SU-DHL-6 (cell line): ENCODE measurements around the gene ANO7.

Experiments used
- H2AFZ ChIP-seq: fragments of 200-600 bp; sonication (generic); 2 replicates; pipeline ENCODE4 v1.6.1; 2014; ENCODE audit warnings: low read depth, mild to moderate bottlenecking, moderate library complexity, mixed read lengths, antibody characterized with exemption, low read length; ENCODE audit not compliant: severe bottlenecking
- H3F3A ChIP-seq: fragments of 200-600 bp; shearing (Covaris generic); 2 replicates; pipeline ENCODE4 v1.6.0; 2016; ENCODE audit warnings: antibody characterized with exemption, mild to moderate bottlenecking; ENCODE audit not compliant: insufficient read depth
- H3K27ac ChIP-seq: fragments of 200-600 bp; sonication (generic); 2 replicates; pipeline ENCODE4 v1.5.1; 2016; ENCODE audit warnings: low read depth, mild to moderate bottlenecking, low read length, moderate library complexity, mixed read lengths
- H3K27me3 ChIP-seq: fragments of 200-600 bp; sonication (generic), shearing (Covaris generic); 2 replicates; pipeline ENCODE4 v1.6.0; 2014; ENCODE audit warnings: mild to moderate bottlenecking, low read length
- H3K36me3 ChIP-seq: fragments of 200-600 bp; sonication (generic); 2 replicates; pipeline ENCODE4 v1.6.1; 2014; ENCODE audit warnings: mild to moderate bottlenecking, low read length, mixed read lengths
- H3K4me2 ChIP-seq: fragments of 300-600, 200-600 bp; shearing (Covaris generic), sonication (generic); 2 replicates; pipeline ENCODE4 v1.6.0; 2014; ENCODE audit warnings: low read length, low read depth, mild to moderate bottlenecking; ENCODE audit not compliant: poor library complexity, severe bottlenecking
- H3K4me3 ChIP-seq: fragments of 200-600 bp; sonication (generic); 2 replicates; pipeline ENCODE4 v1.5.1; 2014; ENCODE audit warnings: antibody characterized with exemption, low read length, mild to moderate bottlenecking, mixed read lengths; ENCODE audit not compliant: insufficient read depth, poor library complexity, severe bottlenecking
- H3K79me2 ChIP-seq: fragments of 200-600 bp; sonication (generic); 2 replicates; pipeline ENCODE4 v1.6.1; 2014; ENCODE audit warnings: mild to moderate bottlenecking, low read length, moderate library complexity; ENCODE audit not compliant: insufficient read depth
- H3K9ac ChIP-seq: fragments of 200-600 bp; sonication (generic); 2 replicates; pipeline ENCODE4 v1.7.0; 2014; ENCODE audit warnings: mild to moderate bottlenecking, low read length
- H3K9me2 ChIP-seq: fragments of 200-600 bp; sonication (generic); replicated peaks from 2 replicates; pipeline ENCODE4 v1.6.1; 2014; ENCODE audit warnings: low read length; ENCODE audit not compliant: insufficient read depth
- H3K9me3 ChIP-seq: fragments of 200-600 bp; sonication (generic); 2 replicates; pipeline ENCODE4 v1.6.1; 2014; ENCODE audit warnings: low read length, mixed read lengths; ENCODE audit not compliant: insufficient read depth
- H4K20me1 ChIP-seq: fragments of 200-600 bp; sonication (generic); 2 replicates; pipeline ENCODE4 v1.6.1; 2014; ENCODE audit warnings: low read depth, mild to moderate bottlenecking, antibody characterized with exemption, low read length, moderate library complexity, mixed read lengths
- EZH2phosphoT487 ChIP-seq: fragments of 200-600 bp; sonication (generic), shearing (Covaris generic); conservative IDR thresholded peaks from 2 replicates; pipeline ENCODE4 v1.6.1; 2018; ENCODE audit warnings: mild to moderate bottlenecking, antibody characterized with exemption, low read length, moderate library complexity, mixed read lengths
- TF ChIP-seq, protein P1 (sequence below): fragments of 200-600 bp; sonication (generic); IDR thresholded peaks from one replicate; pipeline ENCODE4 v1.5.1; 2017; ENCODE audit warnings: antibody characterized with exemption, mild to moderate bottlenecking, low read length, moderate library complexity; ENCODE audit not compliant: insufficient read depth, poor library complexity, severe bottlenecking

ANO7 gene

GRCh38 chr2:241223211-241224017 is 34.9 kb downstream of the ANO7 start:
- H3K9me3 ChIP-seq, result no peaks in the 10 kb centered on the region
- H3K9me2 ChIP-seq, result no peaks in the 10 kb centered on the region
- no peaks in the 10 kb centered on the region for H3K36me3 ChIP-seq
- no peaks in the 10 kb centered on the region for H4K20me1 ChIP-seq
- no peak overlapping the region for H3K4me3 ChIP-seq
- no peaks in the 10 kb centered on the region for H3K27me3 ChIP-seq
- 0 out of 2 replicates have a peak, but pooled peaks cover 3% of the 10 kb centered on the region for H3F3A ChIP-seq
- no peak overlapping the region for H2AFZ ChIP-seq
- no peak overlapping the region for H3K27ac ChIP-seq
- no peak overlapping the region for H3K4me2 ChIP-seq
- TF ChIP-seq, protein P1, sequence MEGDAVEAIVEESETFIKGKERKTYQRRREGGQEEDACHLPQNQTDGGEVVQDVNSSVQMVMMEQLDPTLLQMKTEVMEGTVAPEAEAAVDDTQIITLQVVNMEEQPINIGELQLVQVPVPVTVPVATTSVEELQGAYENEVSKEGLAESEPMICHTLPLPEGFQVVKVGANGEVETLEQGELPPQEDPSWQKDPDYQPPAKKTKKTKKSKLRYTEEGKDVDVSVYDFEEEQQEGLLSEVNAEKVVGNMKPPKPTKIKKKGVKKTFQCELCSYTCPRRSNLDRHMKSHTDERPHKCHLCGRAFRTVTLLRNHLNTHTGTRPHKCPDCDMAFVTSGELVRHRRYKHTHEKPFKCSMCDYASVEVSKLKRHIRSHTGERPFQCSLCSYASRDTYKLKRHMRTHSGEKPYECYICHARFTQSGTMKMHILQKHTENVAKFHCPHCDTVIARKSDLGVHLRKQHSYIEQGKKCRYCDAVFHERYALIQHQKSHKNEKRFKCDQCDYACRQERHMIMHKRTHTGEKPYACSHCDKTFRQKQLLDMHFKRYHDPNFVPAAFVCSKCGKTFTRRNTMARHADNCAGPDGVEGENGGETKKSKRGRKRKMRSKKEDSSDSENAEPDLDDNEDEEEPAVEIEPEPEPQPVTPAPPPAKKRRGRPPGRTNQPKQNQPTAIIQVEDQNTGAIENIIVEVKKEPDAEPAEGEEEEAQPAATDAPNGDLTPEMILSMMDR, result no peak
- TF ChIP-seq EZH2phosphoT487, result no peak
- no peak overlapping the region for H3K9ac ChIP-seq
- H3K79me2 ChIP-seq, result no peaks in the 10 kb centered on the region

- no peak overlapping the region for H2AFZ ChIP-seq
- no peak overlapping the region for H3K4me3 ChIP-seq
- H3K4me2 ChIP-seq, result no peak overlapping the region
- no peaks in the 10 kb centered on the region for H3K36me3 ChIP-seq
- TF ChIP-seq, protein P1, result no peak
- H3K9me2 ChIP-seq, result no peaks in the 10 kb centered on the region
- H3K27ac ChIP-seq, result no peak overlapping the region
- no peaks in the 10 kb centered on the region for H3K9me3 ChIP-seq
- H3K27me3 ChIP-seq, result no peaks in the 10 kb centered on the region
- H3K9ac ChIP-seq, result no peak overlapping the region
- H3K79me2 ChIP-seq, result no peaks in the 10 kb centered on the region
- H4K20me1 ChIP-seq, result no peaks in the 10 kb centered on the region
- no peaks in the 10 kb centered on the region for H3F3A ChIP-seq
Observed at GRCh38 chr2:241224018-241224850, 35.8 kb downstream of the ANO7 start.

DNA sequence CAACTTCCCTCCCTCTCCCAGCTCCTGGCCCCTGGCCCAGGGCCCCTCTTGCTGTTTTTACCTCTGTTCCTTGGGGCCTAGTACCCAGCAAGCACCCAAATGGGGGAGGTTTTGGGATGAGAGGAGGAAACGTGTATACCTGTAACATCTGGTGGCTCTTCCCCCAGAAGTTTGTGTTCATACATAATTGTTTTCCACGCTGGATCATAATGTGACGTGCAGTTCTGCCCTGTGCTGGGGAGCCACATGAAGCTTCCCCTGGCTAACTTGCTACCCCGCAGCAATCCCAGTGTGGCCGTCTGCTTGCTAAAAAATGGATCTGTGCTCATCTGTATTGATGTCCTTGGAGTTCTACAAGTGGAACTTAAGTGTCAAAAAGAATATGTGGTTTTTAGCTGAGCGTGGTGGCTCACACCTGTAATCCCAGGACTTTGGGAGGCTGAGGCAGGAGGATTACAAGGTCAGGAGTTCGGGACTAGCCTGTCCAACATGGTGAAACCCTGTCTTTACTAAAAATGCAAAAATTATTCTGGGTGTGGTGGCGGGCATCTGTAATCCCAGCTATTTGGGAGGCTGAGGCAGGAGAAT is 36.5 kb downstream of the ANO7 start:
- Histone ChIP-seq H3K27me3 (no peaks in the 10 kb centered on the region), H3K9me2 (no peaks in the 10 kb centered on the region), H3K27ac (no peak overlapping the region), H3K9me3 (no peaks in the 10 kb centered on the region), H4K20me1 (no peaks in the 10 kb centered on the region), H3K4me3 (no peak overlapping the region), H2AFZ (no peak overlapping the region), H3F3A (no peaks in the 10 kb centered on the region), H3K79me2 (no peaks in the 10 kb centered on the region), H3K36me3 (no peaks in the 10 kb centered on the region), H3K9ac (no peak overlapping the region), H3K4me2 (no peak overlapping the region)
- TF ChIP-seq, protein P1, result no peak
- TF ChIP-seq EZH2phosphoT487, result no peak
